ENCODE measurements around the gene OIT3.

Gene OIT3

GRCh38 chr10:72952189-72952588 lies 58.6 kb downstream of the OIT3 start:
- no peak for DNase-seq (ENCODE audit: low spot score)
- no peak for TF ChIP-seq CTCF (IDR thresholded peaks at IDR 0.05; ENCODE audit: extremely low read depth, missing control alignments)

- DNase-seq (ENCODE audit: low spot score) = no peak
- no peak for TF ChIP-seq CTCF (IDR thresholded peaks at IDR 0.05; ENCODE audit: extremely low read depth, missing control alignments)
Observed at GRCh38 chr10:72952642-72953158, 59.2 kb downstream of the OIT3 start.

GRCh38 chr10:72953687-72954086 lies 60.1 kb downstream of the OIT3 start:
- no peak for DNase-seq (ENCODE audit: low spot score)
- TF ChIP-seq CTCF (IDR thresholded peaks at IDR 0.05; ENCODE audit: extremely low read depth, missing control alignments) = no peak

- DNase-seq (ENCODE audit: low spot score) = no peak
- TF ChIP-seq CTCF (IDR thresholded peaks at IDR 0.05; ENCODE audit: extremely low read depth, missing control alignments) = no peak
Observed at GRCh38 chr10:72954230-72954595, 60.7 kb downstream of the OIT3 start.

GRCh38 chr10:72954596-72955554 lies 61.3 kb downstream of the OIT3 start, which contains the start of gene PLA2G12B:
Gene PLA2G12B, minus strand, starts transcription at chr10:72954806. Its CDS starts 121 bp downstream, at chr10:72954685.
- no peak for TF ChIP-seq CTCF (IDR thresholded peaks at IDR 0.05; ENCODE audit: extremely low read depth, missing control alignments)
- DNase-seq (ENCODE audit: low spot score) = no peak

GRCh38 chr10:72956001-72956400 lies 62.5 kb downstream of the OIT3 start:
- no peak for TF ChIP-seq CTCF (IDR thresholded peaks at IDR 0.05; ENCODE audit: extremely low read depth, missing control alignments)
- DNase-seq (ENCODE audit: low spot score) = no peak

- DNase-seq (ENCODE audit: low spot score) = no peak
- TF ChIP-seq CTCF (IDR thresholded peaks at IDR 0.05; ENCODE audit: extremely low read depth, missing control alignments) = no peak
Observed at GRCh38 chr10:72976886-72977285, 83.3 kb downstream of the OIT3 start.

Data from GM20000 (cell line).